C4-2B (cell line): ENCODE data around the gene HACL1.

Experiments
- H3K27ac ChIP-seq: fragments of 450-650 bp; 2 replicates; pipeline ENCODE4 v1.5.1; 2017
- ZFX ChIP-seq: fragments of 450-650 bp; IDR thresholded peaks from 2 replicates; pipeline ENCODE4 v1.6.1; 2017
- TF ChIP-seq, protein P1 (sequence below): fragments of 450-650 bp; conservative IDR thresholded peaks from 2 replicates; pipeline ENCODE4 v1.5.1; 2017; ENCODE audit warnings: mild to moderate bottlenecking

Gene HACL1

DNA sequence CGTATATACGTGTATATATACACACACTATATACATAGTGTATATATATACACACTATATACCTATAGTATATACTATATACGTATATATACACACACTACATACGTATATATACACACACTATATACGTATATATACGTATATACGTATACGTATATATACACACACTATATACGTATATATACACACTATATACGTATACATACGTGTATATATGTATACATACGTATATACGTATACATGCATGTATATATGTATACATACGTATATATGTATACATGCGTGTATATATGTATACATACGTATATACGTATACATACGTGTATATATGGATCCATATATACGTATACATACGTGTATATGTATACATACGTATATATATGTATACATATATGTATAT lies 9.4 kb downstream of the HACL1 start:
- no peak overlapping the region for H3K27ac ChIP-seq
- TF ChIP-seq, protein P1, sequence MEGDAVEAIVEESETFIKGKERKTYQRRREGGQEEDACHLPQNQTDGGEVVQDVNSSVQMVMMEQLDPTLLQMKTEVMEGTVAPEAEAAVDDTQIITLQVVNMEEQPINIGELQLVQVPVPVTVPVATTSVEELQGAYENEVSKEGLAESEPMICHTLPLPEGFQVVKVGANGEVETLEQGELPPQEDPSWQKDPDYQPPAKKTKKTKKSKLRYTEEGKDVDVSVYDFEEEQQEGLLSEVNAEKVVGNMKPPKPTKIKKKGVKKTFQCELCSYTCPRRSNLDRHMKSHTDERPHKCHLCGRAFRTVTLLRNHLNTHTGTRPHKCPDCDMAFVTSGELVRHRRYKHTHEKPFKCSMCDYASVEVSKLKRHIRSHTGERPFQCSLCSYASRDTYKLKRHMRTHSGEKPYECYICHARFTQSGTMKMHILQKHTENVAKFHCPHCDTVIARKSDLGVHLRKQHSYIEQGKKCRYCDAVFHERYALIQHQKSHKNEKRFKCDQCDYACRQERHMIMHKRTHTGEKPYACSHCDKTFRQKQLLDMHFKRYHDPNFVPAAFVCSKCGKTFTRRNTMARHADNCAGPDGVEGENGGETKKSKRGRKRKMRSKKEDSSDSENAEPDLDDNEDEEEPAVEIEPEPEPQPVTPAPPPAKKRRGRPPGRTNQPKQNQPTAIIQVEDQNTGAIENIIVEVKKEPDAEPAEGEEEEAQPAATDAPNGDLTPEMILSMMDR: no peak
- TF ChIP-seq ZFX: no peak

DNA sequence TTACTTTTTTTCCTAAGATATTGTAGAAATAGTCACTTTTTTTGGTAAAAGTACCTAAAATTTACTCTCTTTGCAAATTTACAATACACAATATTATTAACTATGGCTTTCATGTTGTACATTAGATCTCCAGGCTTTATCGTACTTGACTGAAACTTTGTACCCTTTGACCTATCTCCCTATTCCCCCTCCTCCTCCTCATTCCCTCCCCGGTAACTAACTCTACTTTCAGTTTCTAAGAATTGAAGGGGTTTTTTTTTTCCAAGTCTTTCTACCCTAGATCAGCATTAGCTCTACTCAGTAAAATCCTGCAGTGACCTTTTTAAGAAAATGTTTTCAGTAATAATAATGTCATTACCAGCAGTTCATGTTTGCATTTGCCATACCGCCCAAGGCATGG lies 10.1 kb downstream of the HACL1 start:
- TF ChIP-seq ZFX: no peak
- TF ChIP-seq, protein P1: no peak
- no peak overlapping the region for H3K27ac ChIP-seq

DNA sequence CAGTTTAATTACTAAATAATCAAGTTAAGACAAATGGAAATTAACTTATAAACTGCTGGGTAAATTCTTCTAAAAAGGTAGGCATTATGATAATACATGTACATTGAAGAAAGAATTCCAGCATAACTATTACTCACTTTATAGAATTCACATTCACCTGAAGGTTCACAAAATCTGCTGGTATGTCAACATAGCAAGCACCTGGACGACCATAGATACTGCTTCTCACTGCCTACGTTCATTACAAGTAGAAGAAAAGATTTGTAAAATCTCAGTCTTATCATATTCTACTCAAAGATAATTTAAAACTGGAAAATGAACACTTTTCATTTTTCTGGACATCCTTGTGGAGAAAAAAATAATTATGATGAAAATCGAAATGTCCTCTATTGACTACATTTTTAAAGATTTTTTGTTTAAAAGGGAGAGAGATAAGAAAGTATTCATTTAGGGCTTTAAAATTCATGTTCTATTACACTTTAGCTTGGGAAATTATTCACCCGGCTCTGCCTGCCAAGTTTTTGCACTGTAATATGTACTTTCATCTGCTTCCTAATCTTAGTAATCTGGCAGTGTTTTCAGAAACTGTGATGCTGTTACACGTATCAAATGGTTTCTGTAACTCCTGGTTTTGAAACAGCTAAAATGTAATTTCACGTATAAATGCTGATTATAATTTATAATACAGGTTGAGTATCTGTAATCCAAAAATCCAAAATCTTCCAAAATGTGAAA lies 16.1 kb downstream of the HACL1 start:
- TF ChIP-seq ZFX: no peak

DNA sequence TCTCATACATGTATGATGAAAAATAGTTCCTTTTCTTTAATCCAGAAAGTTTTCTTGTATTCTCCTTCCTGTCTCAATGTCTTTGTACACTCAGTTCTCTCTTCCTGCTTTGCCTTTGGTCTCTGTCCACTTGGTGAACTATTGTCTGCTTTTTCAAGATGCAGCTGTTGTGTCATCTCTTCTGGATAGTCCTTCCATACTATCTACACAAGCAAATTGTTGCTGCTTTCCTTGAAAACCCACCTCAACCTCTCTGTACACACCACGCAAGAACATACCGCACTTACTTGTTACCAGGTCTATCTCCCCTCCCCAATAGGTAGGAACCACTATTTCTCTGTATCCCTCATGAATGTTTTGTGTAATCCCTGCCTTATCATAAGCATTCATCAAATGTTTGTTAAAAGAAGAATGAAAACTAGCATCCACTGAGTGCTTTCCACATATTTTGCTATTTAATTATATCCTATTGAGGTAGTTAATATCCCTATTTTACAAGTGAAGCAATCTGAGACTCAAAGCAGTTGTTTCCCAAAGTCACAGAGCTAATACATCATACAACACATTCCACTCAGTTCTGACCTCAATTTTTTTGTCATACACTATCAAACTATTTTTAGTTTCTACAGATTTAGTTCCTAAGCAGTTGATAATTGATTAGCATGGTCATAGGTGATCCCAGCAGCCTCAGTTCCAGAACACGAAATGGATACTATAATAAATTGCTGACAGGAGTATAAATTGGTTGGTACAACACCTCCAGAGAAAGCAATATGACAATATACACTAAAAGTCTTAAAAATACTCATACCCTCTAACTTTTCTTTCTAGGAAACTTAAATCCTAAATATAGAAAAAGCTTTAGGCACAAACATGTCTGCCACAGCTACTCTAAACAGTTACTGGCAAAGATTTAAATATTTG lies 19.6 kb downstream of the HACL1 start:
- TF ChIP-seq, protein P1: no peak
- TF ChIP-seq ZFX: no peak
- H3K27ac ChIP-seq: no peak overlapping the region

More for the DNA sequence above, 16.1 kb downstream of the HACL1 start:
- no peak overlapping the region for H3K27ac ChIP-seq

DNA sequence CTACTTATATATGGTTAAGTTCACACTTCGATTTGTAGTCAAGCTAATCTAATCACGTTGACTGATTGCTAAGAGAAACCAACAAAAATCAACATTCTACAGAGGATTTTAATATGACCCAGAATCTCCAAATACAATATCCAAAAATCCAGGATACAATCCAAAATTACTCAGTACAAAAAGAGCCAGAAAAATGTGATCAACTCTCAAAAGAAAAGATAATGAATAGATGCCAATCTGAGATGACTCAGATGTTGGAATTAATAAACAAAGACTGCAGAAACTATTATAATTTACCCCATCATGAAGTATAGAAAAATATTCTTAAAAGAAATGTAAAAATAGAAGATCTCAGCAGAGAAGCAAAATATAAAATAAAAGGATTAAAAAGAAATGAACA lies 22.3 kb downstream of the HACL1 start:
- no peak for TF ChIP-seq ZFX
- TF ChIP-seq, protein P1: no peak
- H3K27ac ChIP-seq: no peak overlapping the region

DNA sequence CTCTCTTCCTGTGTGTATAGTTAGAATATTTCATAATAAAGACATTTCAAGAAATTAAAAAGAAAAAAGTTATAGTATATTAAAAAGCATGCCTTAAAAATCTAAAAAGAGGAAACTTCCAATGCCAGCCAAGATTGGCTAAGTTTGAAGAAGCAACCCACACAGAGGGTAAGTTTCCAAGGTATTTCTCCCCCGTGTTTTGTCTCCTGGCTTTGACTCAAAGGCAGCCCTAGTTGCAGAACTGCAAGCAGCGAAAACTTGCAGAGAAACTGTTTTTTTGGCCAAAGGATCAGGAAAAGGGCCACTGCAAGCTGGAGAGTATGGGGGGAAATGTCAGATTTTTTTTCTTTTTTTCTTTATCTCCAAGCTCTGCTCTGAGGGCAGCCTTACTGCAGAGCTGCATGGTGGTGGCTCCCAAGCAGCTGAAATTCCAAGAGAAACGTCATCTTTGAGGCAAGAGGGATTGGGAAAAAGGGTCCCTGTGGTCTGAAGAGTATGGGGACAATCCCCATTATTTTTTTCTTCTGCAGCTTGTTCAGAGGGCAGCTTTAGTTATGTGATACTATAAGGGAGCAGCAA lies 23.0 kb downstream of the HACL1 start:
- H3K27ac ChIP-seq: no peak overlapping the region
- TF ChIP-seq, protein P1: no peak
- TF ChIP-seq ZFX: no peak

DNA sequence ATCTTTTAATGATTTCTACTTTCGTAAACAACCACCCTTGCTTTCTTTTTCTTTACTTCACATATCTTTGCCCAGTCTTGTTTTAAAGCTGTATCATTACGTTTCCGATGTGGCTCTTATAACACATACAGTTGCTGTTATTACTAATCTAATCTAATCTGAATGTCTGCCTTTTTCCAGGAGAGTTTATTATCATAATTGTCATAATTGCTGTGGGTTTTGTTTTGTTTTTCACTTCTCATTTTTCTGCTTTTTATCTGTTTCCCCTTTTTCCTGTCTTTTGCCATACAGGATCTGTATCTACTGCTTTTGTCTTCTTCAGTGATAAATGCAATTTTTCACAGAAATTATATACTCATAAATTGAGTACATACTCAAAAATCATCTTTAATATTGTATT lies 24.9 kb downstream of the HACL1 start:
- TF ChIP-seq ZFX: no peak
- TF ChIP-seq, protein P1: no peak
- no peak overlapping the region for H3K27ac ChIP-seq
